GM19025 (cell line): ENCODE results near the gene USP9X.
"Not testable (repeated sequence)": the region's sequence is repeated elsewhere in the genome, so short reads cannot be mapped to it uniquely, and the experiment has no call there.

Experiments
- ATAC-seq: cut with Tn5 transposase; IDR thresholded peaks from one replicate; pipeline ENCODE4 v1.9.1; 2021; ENCODE audit warnings: mild to moderate bottlenecking, low read depth, moderate library complexity; ENCODE audit not compliant: unreplicated experiment

USP9X gene

GRCh38 chrX:41084893-41085511 is at the start of gene USP9X:
TSS of gene USP9X (plus strand) at chrX:41085445. CDS start at chrX:41123629, 38,184 bp downstream.
- ATAC-seq, result peak; percentile 50

- no peak for ATAC-seq
Measured at GRCh38 chrX:41035582-41035981, 49.7 kb upstream of the USP9X start.

GRCh38 chrX:41036668-41037326 is 48.4 kb upstream of the USP9X start:
- ATAC-seq, result no peak

GRCh38 chrX:41043196-41043595 is 42.0 kb upstream of the USP9X start:
- no peak for ATAC-seq

- ATAC-seq, result no peak
Measured at GRCh38 chrX:41043674-41044345, 41.4 kb upstream of the USP9X start.

- ATAC-seq, result no peak
Measured at GRCh38 chrX:41045960-41046567, 39.2 kb upstream of the USP9X start.

- ATAC-seq, result no peak
Measured at GRCh38 chrX:41047878-41048534, 37.2 kb upstream of the USP9X start.

- ATAC-seq, result no peak
Measured at GRCh38 chrX:41050359-41050758, 34.9 kb upstream of the USP9X start.

GRCh38 chrX:41051288-41051687 is 34.0 kb upstream of the USP9X start:
- no peak for ATAC-seq

- ATAC-seq, result no peak
Measured at GRCh38 chrX:41055740-41056139, 29.5 kb upstream of the USP9X start.

- ATAC-seq, result not testable (repeated sequence)
Measured at GRCh38 chrX:41063276-41063675, 22.0 kb upstream of the USP9X start.

- ATAC-seq, result no peak
Measured at GRCh38 chrX:41064018-41064417, 21.2 kb upstream of the USP9X start.

- ATAC-seq, result no peak
Measured at GRCh38 chrX:41066391-41066790, 18.9 kb upstream of the USP9X start.

GRCh38 chrX:41066969-41067368 is 18.3 kb upstream of the USP9X start:
- ATAC-seq, result no peak

- no peak for ATAC-seq
Measured at GRCh38 chrX:41067721-41068120, 17.5 kb upstream of the USP9X start.

- no peak for ATAC-seq
Measured at GRCh38 chrX:41076742-41077141, 8.5 kb upstream of the USP9X start.

- ATAC-seq, result no peak
Measured at GRCh38 chrX:41081821-41082220, 3.4 kb upstream of the USP9X start.

GRCh38 chrX:41082783-41083182 is 2.5 kb upstream of the USP9X start:
- no peak for ATAC-seq

- ATAC-seq, result peak; percentile 55
Measured at GRCh38 chrX:41084044-41084892, 977 bp upstream of the USP9X start.

- peak; percentile 28 for ATAC-seq
Measured at GRCh38 chrX:41085512-41085877, 250 bp downstream of the USP9X start.
